GM18519 (cell line): Measurements from ENCODE around the gene MAP6.

ENCODE experiments used
- ATAC-seq: cut with Tn5 transposase; IDR thresholded peaks from one replicate; pipeline ENCODE4 v1.9.1; 2021; ENCODE audit warnings: mild to moderate bottlenecking, moderate library complexity; ENCODE audit not compliant: unreplicated experiment, low FRiP score

MAP6 gene

DNA sequence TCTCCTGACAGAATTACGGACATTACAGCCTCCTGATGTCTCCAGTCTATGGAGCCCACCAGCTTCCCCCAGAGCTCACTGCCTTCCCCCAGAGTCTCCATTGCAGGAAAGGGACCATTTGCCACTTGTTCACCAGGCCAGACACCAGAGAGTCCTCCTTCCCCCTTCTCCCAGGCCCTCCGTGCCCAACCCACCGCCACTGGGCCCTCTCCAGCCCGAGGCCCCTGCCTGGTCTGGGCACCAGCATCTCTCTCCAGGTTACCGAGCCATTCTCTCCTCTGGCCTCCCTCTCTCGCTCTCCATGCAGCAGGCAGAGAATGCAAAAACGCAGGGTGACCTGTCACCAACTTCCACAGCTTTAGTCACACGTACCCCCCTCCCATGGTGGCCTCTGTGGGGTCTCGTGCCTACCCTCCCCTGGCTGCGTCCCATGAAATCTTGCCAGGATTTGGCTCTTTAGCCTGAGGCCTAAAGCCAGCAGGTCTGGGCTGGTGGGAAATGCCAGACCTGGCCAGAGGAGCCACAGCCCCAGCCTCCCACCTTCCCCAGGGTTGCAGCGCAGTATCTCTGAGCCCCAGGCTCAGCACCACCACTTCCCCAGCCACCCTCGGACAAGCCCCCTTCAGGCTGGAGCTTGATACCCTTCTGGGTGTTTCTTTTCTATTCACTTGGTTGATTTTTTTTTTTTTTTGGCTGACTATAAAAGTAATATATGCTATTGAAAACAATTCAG lies 113.6 kb downstream of the MAP6 start:
- no peak for ATAC-seq

DNA sequence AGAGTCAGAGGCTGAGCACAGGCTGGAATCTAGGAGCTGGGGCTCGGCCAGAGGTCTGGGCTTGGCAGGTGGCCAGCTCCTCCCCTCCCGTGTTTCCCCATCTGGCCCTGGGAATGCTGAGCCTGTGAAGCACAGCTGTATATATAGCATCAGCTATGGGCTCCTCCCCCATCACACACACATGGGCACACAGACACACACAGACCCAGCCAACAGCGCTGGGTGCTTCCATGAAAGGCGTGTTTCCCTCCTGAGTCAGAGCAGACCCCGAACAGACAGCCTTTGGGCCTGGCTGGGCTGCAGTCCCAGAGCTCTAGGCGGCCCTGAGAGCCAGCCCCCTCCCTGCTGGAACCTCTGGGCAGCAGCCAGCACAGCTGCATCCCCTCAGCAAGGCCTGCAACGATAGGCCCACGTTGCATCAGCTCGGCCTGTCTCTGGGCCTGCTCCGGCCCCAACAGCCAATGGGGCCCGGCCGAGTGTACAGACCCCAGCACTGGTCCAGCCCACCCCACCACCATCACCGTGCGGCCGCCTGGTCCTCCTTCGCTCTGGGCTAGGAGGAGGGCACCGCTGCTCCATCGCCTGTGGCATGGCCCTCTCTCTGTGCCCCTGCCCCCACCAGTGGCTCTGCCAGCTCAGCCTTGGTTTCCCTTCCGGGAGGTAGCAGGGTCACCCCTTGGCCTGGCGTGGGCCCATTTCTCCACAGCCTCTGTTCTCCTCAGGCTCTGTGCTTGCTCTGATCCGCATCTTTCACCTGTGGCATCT lies 114.4 kb downstream of the MAP6 start:
- ATAC-seq, result no peak

GRCh38 chr11:75553889-75554257 lies 115.0 kb downstream of the MAP6 start:
- no peak for ATAC-seq

DNA sequence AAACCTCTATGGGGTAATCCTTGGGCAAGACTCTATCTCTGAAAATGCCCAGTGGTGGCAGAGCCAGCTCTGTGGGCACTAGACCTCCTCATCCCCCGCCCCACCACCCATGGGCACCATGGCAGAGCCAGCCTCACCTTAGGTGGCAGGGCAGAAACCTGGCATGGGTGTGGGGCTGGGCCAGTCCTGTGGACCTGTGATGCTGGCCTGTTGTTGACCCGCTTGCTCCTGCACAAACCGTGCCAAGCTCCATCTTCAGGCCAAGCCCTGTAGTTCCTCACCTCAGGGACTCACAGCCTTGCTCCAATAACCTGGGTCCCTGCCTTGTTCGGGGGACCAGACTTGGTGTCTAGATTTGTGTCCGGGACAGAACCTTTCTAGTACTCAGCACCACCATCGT lies 115.7 kb downstream of the MAP6 start:
- ATAC-seq, result no peak

DNA sequence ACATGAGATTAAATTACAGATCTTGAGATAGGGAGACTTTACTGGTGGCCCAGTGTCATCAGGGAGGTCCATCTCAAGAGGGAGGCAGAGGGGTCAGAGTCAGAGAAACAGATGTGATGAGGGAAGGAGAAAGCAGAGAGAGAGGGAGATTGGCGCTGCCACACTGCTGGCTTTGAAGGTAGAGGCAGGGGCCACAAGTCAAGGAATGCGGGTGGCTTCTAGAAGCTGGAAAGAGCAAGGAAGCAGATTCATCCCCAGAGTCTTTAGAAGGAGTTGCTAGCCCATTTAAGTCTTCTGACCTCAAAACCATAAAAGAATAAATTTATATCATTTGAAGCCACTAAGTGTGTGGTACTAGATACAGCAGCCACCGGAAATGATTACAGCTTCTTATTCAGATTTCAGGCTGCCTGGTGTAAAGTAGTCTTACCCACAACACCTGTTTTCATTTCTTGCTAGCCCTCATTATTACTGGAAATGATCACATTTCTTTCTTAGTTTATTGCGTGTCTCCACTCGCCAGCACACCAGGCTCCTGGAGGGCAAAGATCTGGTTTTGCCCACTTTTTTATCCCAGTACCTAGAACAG lies 119.4 kb downstream of the MAP6 start:
- ATAC-seq, result no peak

- ATAC-seq, result no peak
Measured at GRCh38 chr11:75548595-75549272, 120.1 kb downstream of the MAP6 start.

- no peak for ATAC-seq
Measured at GRCh38 chr11:75547617-75548058, 121.2 kb downstream of the MAP6 start.

GRCh38 chr11:75547177-75547576 lies 121.7 kb downstream of the MAP6 start:
- ATAC-seq, result no peak

DNA sequence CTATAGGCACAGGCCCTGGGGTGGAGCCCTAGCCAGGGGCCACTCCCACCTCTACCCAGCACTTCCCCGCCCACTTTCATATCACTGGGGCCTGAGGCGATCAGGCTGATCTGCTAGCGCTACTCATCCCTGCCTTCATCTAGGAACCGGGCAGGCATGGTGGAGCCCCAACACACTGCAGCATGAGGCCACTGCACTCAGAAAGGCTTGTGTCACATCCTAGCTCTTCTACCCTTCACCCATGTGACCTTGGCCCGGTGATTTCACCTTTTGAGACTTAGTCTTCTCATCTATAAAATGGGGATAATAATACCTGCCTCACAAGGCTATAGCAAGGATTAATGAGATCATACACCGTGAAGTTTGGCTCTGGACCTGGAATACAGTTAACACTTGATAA lies 125.0 kb downstream of the MAP6 start:
- ATAC-seq, result no peak

- no peak for ATAC-seq
Measured at GRCh38 chr11:75542088-75542438, 126.8 kb downstream of the MAP6 start.

DNA sequence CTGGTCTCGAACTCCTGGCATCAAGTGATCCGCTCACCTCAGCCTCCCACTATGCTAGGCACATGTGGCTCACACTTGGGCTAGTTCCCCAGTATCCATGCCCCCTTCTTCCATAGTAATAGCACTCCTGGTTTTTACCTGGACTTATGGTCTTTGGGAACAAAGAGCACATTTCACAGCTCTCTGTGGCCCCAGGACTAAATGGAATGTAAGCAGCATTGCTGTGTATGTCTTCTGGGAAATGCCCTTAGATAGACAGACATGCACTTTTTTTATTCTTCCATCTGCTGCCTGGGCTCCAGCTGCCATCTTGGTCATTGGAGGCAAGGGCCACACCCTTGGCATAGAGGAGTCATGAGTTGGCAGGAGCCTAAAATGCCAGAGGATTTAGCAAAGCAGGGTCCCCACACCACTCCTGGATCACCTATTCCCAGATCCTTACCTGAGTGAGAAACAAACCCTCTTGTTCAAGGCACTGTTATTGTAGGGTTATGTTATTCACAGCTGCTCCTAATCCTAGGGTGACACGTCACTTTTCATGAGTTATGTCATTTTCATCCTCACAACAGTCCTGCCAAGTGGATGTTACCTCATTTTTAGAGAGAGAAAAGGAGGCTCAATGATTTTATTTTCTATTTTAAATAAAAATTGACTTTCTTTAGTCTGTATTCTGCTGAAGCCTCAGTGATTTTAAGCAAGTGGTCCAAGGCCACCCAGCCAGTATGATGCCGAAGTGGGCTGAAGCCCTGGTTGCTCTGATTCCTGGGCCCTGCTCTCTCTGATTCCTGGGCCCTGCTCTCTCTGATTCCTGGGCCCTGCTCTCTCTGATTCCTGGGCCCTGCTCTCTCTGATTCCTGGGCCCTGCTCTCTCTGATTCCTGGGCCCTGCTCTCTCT lies 127.4 kb downstream of the MAP6 start:
- no peak for ATAC-seq

GRCh38 chr11:75539459-75540334 lies 129.1 kb downstream of the MAP6 start:
- ATAC-seq, result no peak

DNA sequence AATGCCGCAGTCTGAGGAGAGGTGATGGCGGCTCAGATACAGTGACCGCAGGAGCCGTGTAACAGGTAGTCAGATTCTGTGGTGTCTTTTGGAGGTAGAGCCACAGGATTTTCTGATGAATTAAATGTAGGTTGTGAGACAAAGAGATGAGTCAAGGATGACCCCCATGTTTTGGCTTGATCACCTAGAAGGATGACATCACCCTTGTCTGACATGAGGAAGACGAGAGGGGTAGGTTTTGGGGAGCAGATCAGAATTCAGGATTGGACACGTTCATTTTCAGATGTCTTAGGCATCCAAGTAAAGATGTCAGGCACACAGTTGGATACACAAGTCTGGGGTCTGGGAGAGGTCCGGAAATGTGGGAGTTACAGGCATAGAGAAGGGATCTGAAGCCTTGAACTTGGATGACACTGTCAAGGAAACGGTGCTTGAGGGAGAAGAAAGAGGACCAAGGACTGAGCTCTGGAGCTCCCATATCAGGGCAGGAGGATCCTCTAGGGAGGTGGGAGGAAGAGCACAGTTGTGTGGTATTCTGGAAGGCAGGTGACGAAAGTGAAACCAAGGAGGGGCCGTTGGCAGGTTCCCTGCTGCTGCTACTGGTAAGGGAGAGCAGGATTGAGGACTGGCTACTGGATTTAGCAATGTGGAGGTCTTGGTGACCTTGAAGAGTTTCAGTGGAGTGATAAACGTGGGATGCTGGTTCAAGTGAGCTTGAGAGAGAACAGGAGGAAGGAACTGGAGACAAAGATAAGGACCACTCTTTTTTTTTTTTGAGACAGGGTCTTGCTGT lies 130.5 kb downstream of the MAP6 start:
- ATAC-seq, result no peak

- no peak for ATAC-seq
Measured at GRCh38 chr11:75537740-75538139, 131.1 kb downstream of the MAP6 start.
